Hepatocyte (in vitro differentiated cells): Measurements from ENCODE around the gene COL11A2. TPM values are rescaled to one million over a fixed set of nuclear protein-coding genes. Genes with fewer than 3 reads are reported as not detected.

Source experiments
- DNase-seq: peaks from one replicate; pipeline ENCODE4 v3.0.0-alpha.2; 2016; ENCODE audit warnings: low spot score
- H2AFZ ChIP-seq: fragments of 200-600 bp; sonication (generic); 2 replicates; pipeline ENCODE4 v1.6.0; 2016; ENCODE audit warnings: antibody characterized with exemption, mild to moderate bottlenecking
- H3K27ac ChIP-seq: fragments of 200-600 bp; sonication (generic); 2 replicates; pipeline ENCODE4 v1.5.1; 2016; ENCODE audit warnings: mild to moderate bottlenecking
- H3K27me3 ChIP-seq: fragments of 200-600 bp; sonication (generic); 2 replicates; pipeline ENCODE4 v1.6.1; 2016
- H3K36me3 ChIP-seq: fragments of 200-600 bp; sonication (generic); replicated peaks from 2 replicates; pipeline ENCODE4 v1.5.1; 2016; ENCODE audit warnings: low read depth; ENCODE audit not compliant: insufficient read depth
- H3K4me1 ChIP-seq: fragments of 200-600 bp; sonication (generic); 2 replicates; pipeline ENCODE4 v1.5.1; 2016; ENCODE audit warnings: mild to moderate bottlenecking, moderate library complexity; ENCODE audit not compliant: insufficient read depth
- H3K4me2 ChIP-seq: fragments of 200-600 bp; sonication (generic); 2 replicates; pipeline ENCODE4 v1.6.0; 2016
- H3K4me3 ChIP-seq: fragments of 200-600 bp; sonication (generic); 2 replicates; pipeline ENCODE4 v1.5.1; 2016; ENCODE audit warnings: mild to moderate bottlenecking
- H3K79me2 ChIP-seq: fragments of 200-600 bp; sonication (generic); 2 replicates; pipeline ENCODE4 v1.6.0; 2017; ENCODE audit warnings: mild to moderate bottlenecking
- H3K9me2 ChIP-seq: fragments of 200-600 bp; sonication (generic); replicated peaks from 2 replicates; pipeline ENCODE4 v1.6.0; 2017; ENCODE audit warnings: mild to moderate bottlenecking; ENCODE audit not compliant: insufficient read depth
- H3K9me3 ChIP-seq: fragments of 200-600 bp; sonication (generic); 2 replicates; pipeline ENCODE4 v1.5.1; 2016; ENCODE audit warnings: low read depth, mild to moderate bottlenecking
- H4K20me1 ChIP-seq: fragments of 200-600 bp; sonication (generic); 2 replicates; pipeline ENCODE4 v1.6.0; 2016; ENCODE audit warnings: mild to moderate bottlenecking; ENCODE audit not compliant: insufficient read depth, poor library complexity, severe bottlenecking
- EZH2 ChIP-seq: fragments of 200-600 bp; sonication (generic); IDR thresholded peaks from 2 replicates; pipeline ENCODE4 v1.6.1; 2016; ENCODE audit warnings: antibody characterized with exemption, mild to moderate bottlenecking, borderline replicate concordance
- EZH2phosphoT487 ChIP-seq: fragments of 200-600 bp; sonication (generic); IDR thresholded peaks from one replicate; pipeline ENCODE4 v1.6.1; 2018; ENCODE audit warnings: antibody characterized with exemption, mild to moderate bottlenecking, low read depth, moderate library complexity; ENCODE audit not compliant: unreplicated experiment, severe bottlenecking
- WGBS: methylation state at CpG from one replicate; pipeline ENCODE4 v1.1.6; 2016; ENCODE audit warnings: low lambda C conversion rate; ENCODE audit errors: missing lambda C conversion rate; 5-methylcytosine and 5-hydroxymethylcytosine counted together
- polyA plus RNA-seq: library from polyadenylated mRNA; unstranded; fragments of >200 nt; fragmentation: Nextera tagmentation; extraction: Ambion mirVana; gene quantifications from 2 replicates; pipeline ENCODE4 v1.2.1, GENCODE V29; 2016
- total RNA-seq: library from RNA; depleted of rRNA; stranded (reverse); fragments of >200 nt; gene quantifications from 2 replicates; pipeline ENCODE4 v1.2.3, GENCODE V29; 2014
- TF ChIP-seq, protein P1 (sequence below): fragments of 200-600 bp; sonication (generic); IDR thresholded peaks from 2 replicates; pipeline ENCODE4 v1.5.1; 2016; ENCODE audit warnings: antibody characterized with exemption, mild to moderate bottlenecking; ENCODE audit not compliant: poor library complexity

Gene COL11A2
- total and polyA plus RNA-seq, 2 experiments from 2014 or later, result 3.0 to 4.7 TPM

DNA sequence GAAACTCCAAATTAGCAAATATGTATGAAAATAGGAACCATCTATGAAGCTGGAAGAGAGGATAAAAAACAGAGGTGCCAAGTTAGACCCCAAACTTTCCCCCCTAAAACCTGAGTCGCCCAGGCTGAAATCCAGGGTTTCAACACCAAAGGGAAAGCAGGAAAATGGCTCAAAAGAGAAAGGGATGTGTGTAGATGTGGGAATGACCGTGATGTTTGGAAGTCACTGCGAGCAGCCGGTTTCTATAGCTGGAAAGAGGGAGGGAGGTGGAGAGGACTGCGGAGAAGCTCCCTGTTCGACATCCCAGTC is 20.5 kb upstream of the COL11A2 start:
- Histone ChIP-seq H4K20me1 (no peaks in the 10 kb centered on the region), H3K9me2 (no peaks in the 10 kb centered on the region), H3K27me3 (peaks cover 5% of the 10 kb centered on the region), H3K27ac (peak overlapping the region; percentile 8), H2AFZ (peak overlapping the region; percentile 10), H3K4me3 (peak overlapping the region; percentile 47), H3K4me1 (peaks cover 18% of the 10 kb centered on the region), H3K36me3 (no peaks in the 10 kb centered on the region), H3K4me2 (peak overlapping the region; percentile 95), H3K9me3 (no peaks in the 10 kb centered on the region), H3K79me2 (peaks cover 4% of the 10 kb centered on the region)
- WGBS, result 6% methylated on average over 6 of the region's 6 CpGs
- no peak for DNase-seq
- TF ChIP-seq EZH2 (no peak), EZH2phosphoT487 (no peak)
- TF ChIP-seq, protein P1, sequence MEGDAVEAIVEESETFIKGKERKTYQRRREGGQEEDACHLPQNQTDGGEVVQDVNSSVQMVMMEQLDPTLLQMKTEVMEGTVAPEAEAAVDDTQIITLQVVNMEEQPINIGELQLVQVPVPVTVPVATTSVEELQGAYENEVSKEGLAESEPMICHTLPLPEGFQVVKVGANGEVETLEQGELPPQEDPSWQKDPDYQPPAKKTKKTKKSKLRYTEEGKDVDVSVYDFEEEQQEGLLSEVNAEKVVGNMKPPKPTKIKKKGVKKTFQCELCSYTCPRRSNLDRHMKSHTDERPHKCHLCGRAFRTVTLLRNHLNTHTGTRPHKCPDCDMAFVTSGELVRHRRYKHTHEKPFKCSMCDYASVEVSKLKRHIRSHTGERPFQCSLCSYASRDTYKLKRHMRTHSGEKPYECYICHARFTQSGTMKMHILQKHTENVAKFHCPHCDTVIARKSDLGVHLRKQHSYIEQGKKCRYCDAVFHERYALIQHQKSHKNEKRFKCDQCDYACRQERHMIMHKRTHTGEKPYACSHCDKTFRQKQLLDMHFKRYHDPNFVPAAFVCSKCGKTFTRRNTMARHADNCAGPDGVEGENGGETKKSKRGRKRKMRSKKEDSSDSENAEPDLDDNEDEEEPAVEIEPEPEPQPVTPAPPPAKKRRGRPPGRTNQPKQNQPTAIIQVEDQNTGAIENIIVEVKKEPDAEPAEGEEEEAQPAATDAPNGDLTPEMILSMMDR, result no peak

DNA sequence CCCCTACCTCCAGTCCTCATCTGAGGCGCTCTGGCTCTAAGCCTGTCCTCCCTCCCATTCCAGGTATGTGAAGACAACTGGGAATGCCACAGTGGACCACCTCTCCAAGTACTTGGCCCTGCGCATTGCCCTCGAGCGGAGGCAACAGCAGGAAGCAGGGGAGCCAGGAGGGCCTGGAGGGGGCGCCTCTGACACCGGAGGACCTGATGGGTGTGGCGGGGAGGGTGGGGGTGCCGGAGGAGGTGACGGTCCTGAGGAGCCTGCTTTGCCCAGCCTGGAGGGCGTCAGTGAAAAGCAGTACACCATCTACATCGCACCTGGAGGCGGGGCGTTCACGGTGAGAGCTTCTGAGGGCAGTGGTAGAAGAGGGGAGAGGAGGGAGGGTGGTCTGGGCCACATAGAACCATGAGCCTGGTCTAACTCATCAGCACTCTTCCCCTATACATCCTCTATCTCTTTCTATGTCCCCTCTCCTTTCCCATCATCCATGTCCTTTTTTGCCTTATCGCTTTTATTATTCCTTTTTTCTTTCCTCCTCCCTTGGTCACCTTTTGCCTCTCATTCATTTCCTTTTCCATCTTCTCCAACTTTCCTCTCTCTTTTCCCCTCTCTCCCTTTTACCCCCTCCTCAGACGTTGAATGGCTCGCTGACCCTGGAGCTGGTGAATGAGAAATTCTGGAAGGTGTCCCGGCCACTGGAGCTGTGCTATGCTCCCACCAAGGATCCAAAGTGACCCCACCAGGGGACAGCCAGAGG is 19.6 kb upstream of the COL11A2 start:
- Histone ChIP-seq H3K27ac (no peak overlapping the region), H3K4me2 (peak overlapping the region; percentile 95)
- 88% methylated on average over 12 of the region's 18 CpGs for WGBS

DNA sequence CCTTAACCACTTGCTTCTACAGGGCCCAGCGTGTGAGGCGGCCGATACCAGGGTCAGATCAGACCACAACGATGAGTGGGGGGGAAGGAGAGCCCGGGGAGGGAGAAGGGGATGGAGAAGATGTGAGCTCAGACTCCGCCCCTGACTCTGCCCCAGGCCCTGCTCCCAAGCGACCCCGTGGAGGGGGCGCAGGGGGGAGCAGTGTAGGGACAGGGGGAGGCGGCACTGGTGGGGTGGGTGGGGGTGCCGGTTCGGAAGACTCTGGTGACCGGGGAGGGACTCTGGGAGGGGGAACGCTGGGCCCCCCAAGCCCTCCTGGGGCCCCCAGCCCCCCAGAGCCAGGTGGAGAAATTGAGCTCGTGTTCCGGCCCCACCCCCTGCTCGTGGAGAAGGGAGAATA is 18.9 kb upstream of the COL11A2 start:
- peaks cover 15% of the 10 kb centered on the region for H3K79me2 ChIP-seq
- TF ChIP-seq, protein P1, result no peak
- TF ChIP-seq EZH2, result no peak
- TF ChIP-seq EZH2phosphoT487, result no peak
- no peak overlapping the region for H2AFZ ChIP-seq
- no peak overlapping the region for H3K4me3 ChIP-seq
- no peaks in the 10 kb centered on the region for H3K36me3 ChIP-seq
- peaks cover 5% of the 10 kb centered on the region for H3K27me3 ChIP-seq
- no peak overlapping the region for H3K27ac ChIP-seq
- DNase-seq, result no peak
- no peaks in the 10 kb centered on the region for H3K9me3 ChIP-seq
- H4K20me1 ChIP-seq, result no peaks in the 10 kb centered on the region
- no peak overlapping the region for H3K4me2 ChIP-seq
- peaks cover 27% of the 10 kb centered on the region for H3K4me1 ChIP-seq
- 90% methylated on average over 6 of the region's 17 CpGs for WGBS
- H3K9me2 ChIP-seq, result no peaks in the 10 kb centered on the region

More for the DNA sequence above, 19.6 kb upstream of the COL11A2 start:
- no peaks in the 10 kb centered on the region for H3K9me3 ChIP-seq
- no peak for TF ChIP-seq EZH2
- TF ChIP-seq, protein P1, result no peak
- TF ChIP-seq EZH2phosphoT487, result no peak
- H3K9me2 ChIP-seq, result no peaks in the 10 kb centered on the region
- H3K27me3 ChIP-seq, result peaks cover 5% of the 10 kb centered on the region
- H3K4me1 ChIP-seq, result peaks cover 23% of the 10 kb centered on the region
- peaks cover 10% of the 10 kb centered on the region for H3K79me2 ChIP-seq
- H2AFZ ChIP-seq, result no peak overlapping the region
- H3K36me3 ChIP-seq, result no peaks in the 10 kb centered on the region
- no peak overlapping the region for H3K4me3 ChIP-seq
- no peak for DNase-seq
- H4K20me1 ChIP-seq, result no peaks in the 10 kb centered on the region

DNA sequence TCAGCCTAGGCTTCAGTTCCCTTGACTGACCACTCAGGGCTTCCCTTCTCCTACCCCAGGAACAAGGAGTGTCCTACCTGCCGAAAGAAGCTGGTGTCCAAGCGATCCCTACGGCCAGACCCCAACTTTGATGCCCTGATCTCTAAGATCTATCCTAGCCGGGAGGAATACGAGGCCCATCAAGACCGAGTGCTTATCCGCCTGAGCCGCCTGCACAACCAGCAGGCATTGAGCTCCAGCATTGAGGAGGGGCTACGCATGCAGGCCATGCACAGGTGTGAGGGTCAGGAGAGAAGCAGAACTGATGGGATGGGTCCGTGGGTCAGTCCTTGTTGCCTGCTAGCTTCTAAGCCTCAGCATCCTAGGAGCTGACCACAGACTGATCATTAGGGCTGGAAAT is 17.6 kb upstream of the COL11A2 start:
- H3K9me3 ChIP-seq, result no peaks in the 10 kb centered on the region
- no peak overlapping the region for H3K27ac ChIP-seq
- peaks cover 32% of the 10 kb centered on the region for H3K4me1 ChIP-seq
- H3K27me3 ChIP-seq, result peaks cover 5% of the 10 kb centered on the region
- no peak overlapping the region for H3K4me3 ChIP-seq
- H3K9me2 ChIP-seq, result no peaks in the 10 kb centered on the region
- DNase-seq, result no peak
- no peaks in the 10 kb centered on the region for H4K20me1 ChIP-seq
- WGBS, result 99% methylated on average over 10 of the region's 10 CpGs
- H3K36me3 ChIP-seq, result no peaks in the 10 kb centered on the region
- TF ChIP-seq EZH2phosphoT487, result no peak
- TF ChIP-seq EZH2, result no peak
- TF ChIP-seq, protein P1, result no peak
- no peak overlapping the region for H3K4me2 ChIP-seq
- no peak overlapping the region for H2AFZ ChIP-seq
- peaks cover 17% of the 10 kb centered on the region for H3K79me2 ChIP-seq
